GM13977 (cell line): ENCODE measurements around the gene ATP2A1.

Source experiments
- DNase-seq: peaks from one replicate; pipeline ENCODE4 v3.0.0; 2012; ENCODE audit warnings: low spot score
- CTCF ChIP-seq: IDR thresholded peaks from 2 replicates; pipeline ENCODE4 v1.5.1; 2012; ENCODE audit warnings: mild to moderate bottlenecking, control low read depth; ENCODE audit not compliant: insufficient read depth; ENCODE audit errors: extremely low read depth, missing control alignments
- in situ Hi-C: fragments of 300-500 bp; cut with MboI; formaldehyde crosslinking; loops from one replicate; pipeline ENCODE4 v1.12.0; 2022; ENCODE audit warnings: low sequenced_read_pairs, low pct_unique_long_range_greater_than_20kb, mixed read lengths, inconsistent platforms; ENCODE audit not compliant: unreplicated experiment

Gene ATP2A1

GRCh38 chr16:28932339-28933141, 54.3 kb downstream of the ATP2A1 start:
- no peak for TF ChIP-seq CTCF
- no peak for DNase-seq
- in situ Hi-C loops, result no loop called here

- TF ChIP-seq CTCF, result no peak
- in situ Hi-C loops, result no loop called here
- DNase-seq, result no peak
Measured at GRCh38 chr16:28933171-28933570, 54.9 kb downstream of the ATP2A1 start.

- TF ChIP-seq CTCF, result no peak
- in situ Hi-C loops, result no loop called here
- no peak for DNase-seq
Measured at GRCh38 chr16:28935346-28935745, 57.1 kb downstream of the ATP2A1 start.

- no peak for TF ChIP-seq CTCF
Measured at GRCh38 chr16:28935924-28936783, 57.9 kb downstream of the ATP2A1 start.

GRCh38 chr16:28936784-28937155, 58.5 kb downstream of the ATP2A1 start:
- no peak for DNase-seq
- no peak for TF ChIP-seq CTCF
- in situ Hi-C loops, result no loop called here

More at GRCh38 chr16:28935924-28936783, 57.9 kb downstream of the ATP2A1 start:
- DNase-seq, result peak; percentile 93
- in situ Hi-C loops, result no loop called here

- no peak for TF ChIP-seq CTCF
- in situ Hi-C loops, result no loop called here
- no peak for DNase-seq
Measured at GRCh38 chr16:28937222-28937876, 59.1 kb downstream of the ATP2A1 start.
